ENCODE measurements around the gene CSGALNACT2. TPM values are rescaled to one million over a fixed set of nuclear protein-coding genes. Genes with fewer than 3 reads are reported as not detected.

The CSGALNACT2 gene
- total RNA-seq, 1 donor from 2014 or later, result 7.1 TPM

DNA sequence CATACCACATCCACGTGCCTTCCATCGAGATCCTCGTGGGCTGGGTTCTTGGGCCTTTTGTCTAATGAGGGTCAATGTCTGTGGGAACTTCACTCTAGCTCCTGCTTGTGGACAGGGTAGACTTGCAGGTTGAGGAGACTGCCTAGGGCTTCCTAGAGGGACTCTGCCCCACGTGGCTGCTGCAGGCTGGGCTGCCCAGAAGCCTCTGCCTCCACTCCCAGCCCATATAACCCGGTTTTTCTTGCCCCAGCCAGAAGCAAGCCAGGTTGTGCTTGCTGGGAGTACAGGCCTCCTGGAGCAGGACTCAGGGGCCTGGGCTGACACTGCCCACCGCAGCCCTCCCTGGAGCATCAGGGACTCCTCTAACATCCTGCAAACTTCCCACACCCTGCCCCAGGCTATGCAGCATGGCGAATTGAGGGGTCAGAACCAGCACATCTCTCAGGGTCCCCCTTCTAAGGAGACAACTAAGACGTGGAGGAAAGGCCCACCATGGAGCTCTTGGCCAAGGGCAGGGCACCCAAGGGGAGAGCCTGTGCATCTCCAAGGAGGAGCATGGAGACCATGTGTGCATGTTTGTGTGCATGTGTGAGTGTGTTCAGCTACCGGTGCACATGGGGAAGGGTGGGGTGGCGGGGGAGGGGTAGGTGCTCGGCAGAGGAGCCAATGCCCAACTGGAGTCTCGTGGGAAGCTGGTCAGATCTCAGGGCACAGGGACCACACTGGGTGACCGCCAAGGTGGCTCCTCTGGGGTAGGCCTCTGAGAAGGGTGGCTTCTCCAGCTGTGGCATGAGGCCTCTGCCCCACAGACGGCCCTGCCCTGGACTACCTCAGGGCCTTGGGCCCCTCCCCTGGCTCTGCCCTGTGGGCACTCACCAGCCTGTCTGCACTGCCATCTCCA lies 66.0 kb downstream of the CSGALNACT2 start:
- Histone ChIP-seq H3K27ac (replicated peaks) (no peak overlapping the region), H3K27me3 (ENCODE audit: low read depth) (peaks cover 43% of the 10 kb centered on the region), H3K9me3 (replicated peaks) (no peaks in the 10 kb centered on the region), H3K4me1 (peaks cover 12% of the 10 kb centered on the region), H3K36me3 (no peaks in the 10 kb centered on the region), H3K4me3 (no peak overlapping the region)
- TF ChIP-seq, protein P1, sequence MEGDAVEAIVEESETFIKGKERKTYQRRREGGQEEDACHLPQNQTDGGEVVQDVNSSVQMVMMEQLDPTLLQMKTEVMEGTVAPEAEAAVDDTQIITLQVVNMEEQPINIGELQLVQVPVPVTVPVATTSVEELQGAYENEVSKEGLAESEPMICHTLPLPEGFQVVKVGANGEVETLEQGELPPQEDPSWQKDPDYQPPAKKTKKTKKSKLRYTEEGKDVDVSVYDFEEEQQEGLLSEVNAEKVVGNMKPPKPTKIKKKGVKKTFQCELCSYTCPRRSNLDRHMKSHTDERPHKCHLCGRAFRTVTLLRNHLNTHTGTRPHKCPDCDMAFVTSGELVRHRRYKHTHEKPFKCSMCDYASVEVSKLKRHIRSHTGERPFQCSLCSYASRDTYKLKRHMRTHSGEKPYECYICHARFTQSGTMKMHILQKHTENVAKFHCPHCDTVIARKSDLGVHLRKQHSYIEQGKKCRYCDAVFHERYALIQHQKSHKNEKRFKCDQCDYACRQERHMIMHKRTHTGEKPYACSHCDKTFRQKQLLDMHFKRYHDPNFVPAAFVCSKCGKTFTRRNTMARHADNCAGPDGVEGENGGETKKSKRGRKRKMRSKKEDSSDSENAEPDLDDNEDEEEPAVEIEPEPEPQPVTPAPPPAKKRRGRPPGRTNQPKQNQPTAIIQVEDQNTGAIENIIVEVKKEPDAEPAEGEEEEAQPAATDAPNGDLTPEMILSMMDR (IDR thresholded peaks at IDR 0.05; ENCODE audit: borderline replicate concordance), result no peak
- intact Hi-C loops (cut with micrococcal nuclease), result no loop called here
- DNase-seq, result no peak

- H3K4me3 ChIP-seq, result no peak overlapping the region
- H3K27me3 ChIP-seq (ENCODE audit: low read depth), result peaks cover 40% of the 10 kb centered on the region
- DNase-seq, result no peak
- TF ChIP-seq, protein P1 (IDR thresholded peaks at IDR 0.05; ENCODE audit: borderline replicate concordance), result peak; percentile 75
- H3K4me1 ChIP-seq, result peaks cover 12% of the 10 kb centered on the region
- no peak overlapping the region for H3K27ac ChIP-seq (replicated peaks)
- no peaks in the 10 kb centered on the region for H3K9me3 ChIP-seq (replicated peaks)
- intact Hi-C loops (cut with micrococcal nuclease), result no loop called here
- no peaks in the 10 kb centered on the region for H3K36me3 ChIP-seq
These were observed 66.9 kb downstream of the CSGALNACT2 start for GRCh38 chr10:43204943-43205671.

DNA sequence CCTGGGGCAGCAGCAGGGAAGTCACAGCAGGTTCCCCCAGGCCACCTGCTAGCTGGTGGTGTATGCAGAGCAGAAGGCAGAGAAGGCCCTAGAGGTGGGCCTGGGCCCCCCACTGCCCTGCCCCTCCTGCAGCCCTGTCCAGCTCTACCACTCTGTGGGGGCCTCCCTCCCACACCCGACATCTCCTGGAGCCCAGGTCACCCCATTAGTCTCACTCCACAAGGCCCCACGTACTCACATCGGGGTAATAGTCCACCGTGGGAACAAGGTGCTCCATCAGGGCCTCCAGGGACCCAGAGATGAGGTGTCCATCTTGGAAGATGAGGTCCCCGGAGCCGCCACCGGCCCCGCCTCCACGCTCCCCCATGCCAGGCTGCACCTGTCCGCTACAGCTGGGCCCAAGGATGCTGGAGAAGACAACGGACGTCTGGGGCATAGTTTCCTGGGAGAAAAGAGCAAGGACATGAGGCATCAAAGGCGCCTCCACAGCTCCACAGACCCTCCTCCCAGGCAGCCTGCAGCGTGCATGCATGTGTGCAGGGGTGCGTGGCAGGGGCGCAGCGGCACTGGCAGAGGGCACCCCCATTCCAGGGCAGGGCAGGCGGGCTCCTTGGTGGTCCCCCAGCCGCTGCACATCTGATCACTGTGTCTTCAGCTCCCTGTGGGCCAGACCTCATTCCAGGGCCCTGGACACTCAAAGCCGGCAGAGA lies 67.6 kb downstream of the CSGALNACT2 start:
- intact Hi-C loops (cut with micrococcal nuclease), result no loop called here
- H3K27ac ChIP-seq (replicated peaks), result no peak overlapping the region
- H3K36me3 ChIP-seq, result no peaks in the 10 kb centered on the region
- DNase-seq, result no peak
- TF ChIP-seq, protein P1 (IDR thresholded peaks at IDR 0.05; ENCODE audit: borderline replicate concordance), result no peak
- H3K27me3 ChIP-seq (ENCODE audit: low read depth), result peaks cover 33% of the 10 kb centered on the region
- no peaks in the 10 kb centered on the region for H3K9me3 ChIP-seq (replicated peaks)
- peaks cover 12% of the 10 kb centered on the region for H3K4me1 ChIP-seq
- no peak overlapping the region for H3K4me3 ChIP-seq

DNA sequence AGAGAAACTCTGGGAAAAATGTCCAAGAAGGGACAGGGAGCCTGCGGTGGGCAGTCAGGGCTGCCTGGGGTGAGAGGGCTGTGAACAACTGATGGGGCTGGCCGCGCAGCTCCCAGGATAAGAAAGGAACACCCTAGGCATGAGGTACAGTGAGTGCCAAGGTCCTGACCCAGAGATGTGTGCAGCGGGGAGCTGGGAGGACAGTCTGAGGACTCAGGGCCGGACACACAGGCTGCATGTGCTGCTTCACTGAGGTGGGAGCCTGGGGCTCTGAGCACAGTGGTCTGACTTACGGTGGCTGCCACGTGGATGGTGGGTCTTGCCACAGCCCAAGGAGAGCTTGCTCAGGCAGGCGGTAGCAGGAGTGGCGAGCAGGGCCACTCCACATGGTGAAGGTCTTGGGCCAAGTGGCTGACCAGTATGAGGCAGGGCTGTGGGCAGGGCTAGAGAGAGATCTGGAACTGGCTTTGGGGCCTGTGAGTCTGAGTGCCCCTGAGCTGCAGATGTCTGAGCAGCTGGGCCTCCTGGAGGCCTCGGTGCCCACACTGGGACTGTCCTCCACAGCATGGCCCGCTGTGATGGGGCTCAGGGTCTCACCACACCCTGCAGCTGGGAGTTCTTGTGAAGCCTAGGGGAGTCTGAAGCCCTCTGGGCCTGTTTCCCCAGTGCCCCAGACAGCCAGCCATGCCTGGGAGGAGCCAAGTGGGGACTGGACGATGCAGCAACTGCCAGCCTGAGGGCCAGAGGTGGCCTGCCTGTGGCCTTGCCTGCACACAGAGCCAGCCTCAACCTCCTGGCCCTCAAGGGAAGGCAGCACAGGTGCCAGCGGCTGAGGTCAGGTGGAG lies 68.4 kb downstream of the CSGALNACT2 start:
- DNase-seq, result peak; percentile 7
- H3K27me3 ChIP-seq (ENCODE audit: low read depth), result peaks cover 25% of the 10 kb centered on the region
- H3K9me3 ChIP-seq (replicated peaks), result no peaks in the 10 kb centered on the region
- no peaks in the 10 kb centered on the region for H3K36me3 ChIP-seq
- intact Hi-C loops (cut with micrococcal nuclease), result no loop called here
- H3K27ac ChIP-seq (replicated peaks), result no peak overlapping the region
- H3K4me1 ChIP-seq, result peaks cover 12% of the 10 kb centered on the region
- TF ChIP-seq, protein P1 (IDR thresholded peaks at IDR 0.05; ENCODE audit: borderline replicate concordance), result no peak
- H3K4me3 ChIP-seq, result no peak overlapping the region
